Naive thymus-derived CD4-positive, alpha-beta T cell (primary cell): ENCODE measurements around the gene FYN. TPM values are rescaled to one million over a fixed set of nuclear protein-coding genes. Genes with fewer than 3 reads are reported as not detected.
A peak's percentile ranks its signal among the peaks of the same experiment; 100 is the strongest.

Experiments
- ATAC-seq: fragments of 150-1000 bp; cut with Tn5 transposase; 2 replicates; pipeline ENCODE4 v1.10.0; 2021; ENCODE audit warnings: mild to moderate bottlenecking, moderate library complexity
- CTCF ChIA-PET: fragments of 350-600 bp; sonication (Branson Sonifier 250); formaldehyde crosslinking; loops from one replicate; lab custom pipeline; 2021; ENCODE audit warnings: antibody characterized with exemption; lab: Charles Lee
- POLR2A ChIA-PET: fragments of 350-600 bp; sonication (Branson Sonifier 250); formaldehyde crosslinking; loops from one replicate; lab custom pipeline; 2021; ENCODE audit warnings: antibody characterized with exemption, inconsistent platforms; lab: Charles Lee
- DNase-seq, 9 donors: peaks; one replicate each; pipeline versions ENCODE4 v3.0.0 to v3.0.0-alpha.2; 2020 to 2022; ENCODE audit warnings: mixed read lengths in 1 of 9
- H3K27ac ChIP-seq: one replicate; pipeline ENCODE4 v1.7.0; 2013; ENCODE audit warnings: mild to moderate bottlenecking, low read depth, low read length, moderate library complexity
- H3K27me3 ChIP-seq, 2 donors: one replicate each; pipeline ENCODE4 v1.7.0; 2013; ENCODE audit warnings: low read length in 2 of 2, mild to moderate bottlenecking in 2 of 2, moderate library complexity in 2 of 2; ENCODE audit not compliant: control insufficient read depth in 2 of 2, insufficient read depth in 2 of 2
- H3K36me3 ChIP-seq, 3 experiments: 1 replicate in 2 of 3; 2 replicates in 1 of 3; pipeline ENCODE4 v1.7.0; 2013; ENCODE audit warnings: low read length in 3 of 3, mild to moderate bottlenecking in 3 of 3, moderate library complexity in 1 of 3; ENCODE audit not compliant: insufficient read depth in 3 of 3, control insufficient read depth in 2 of 3
- H3K4me1 ChIP-seq, 2 donors: one replicate each; pipeline ENCODE4 v1.7.0; 2013; ENCODE audit warnings: low read length in 2 of 2, mild to moderate bottlenecking in 2 of 2, moderate library complexity in 1 of 2; ENCODE audit not compliant: control insufficient read depth in 2 of 2, insufficient read depth in 2 of 2
- H3K4me3 ChIP-seq: 2 replicates; pipeline ENCODE4 v1.7.0; 2013; ENCODE audit warnings: mild to moderate bottlenecking, low read length
- H3K9me3 ChIP-seq, 3 experiments: 1 replicate in 2 of 3; 2 replicates in 1 of 3; pipeline ENCODE4 v1.7.0; 2013; ENCODE audit warnings: low read length in 3 of 3; ENCODE audit not compliant: control insufficient read depth in 2 of 3
- H3K27ac Mint-ChIP-seq, 9 donors: one replicate each; pipeline ENCODE4 v1.8.0; 2020 to 2022; ENCODE audit warnings: mixed read lengths in 9 of 9, mild to moderate bottlenecking in 8 of 9, moderate library complexity in 5 of 9, inconsistent platforms in 2 of 9
- H3K27me3 Mint-ChIP-seq, 5 donors: one replicate each; pipeline ENCODE4 v1.8.0; 2021 to 2022; ENCODE audit warnings: mixed read lengths in 5 of 5, mild to moderate bottlenecking in 1 of 5
- H3K36me3 Mint-ChIP-seq, 5 donors: one replicate each; pipeline ENCODE4 v1.8.0; 2020 to 2022; ENCODE audit warnings: mixed read lengths in 5 of 5, mild to moderate bottlenecking in 3 of 5, inconsistent platforms in 1 of 5
- H3K4me1 Mint-ChIP-seq, 7 donors: one replicate each; pipeline ENCODE4 v1.8.0; 2020 to 2022; ENCODE audit warnings: mixed read lengths in 7 of 7, mild to moderate bottlenecking in 3 of 7, inconsistent platforms in 1 of 7
- H3K4me3 Mint-ChIP-seq, 10 donors: one replicate each; pipeline ENCODE4 v1.8.0; 2020 to 2022; ENCODE audit warnings: mild to moderate bottlenecking in 10 of 10, mixed read lengths in 10 of 10, moderate library complexity in 6 of 10, inconsistent platforms in 2 of 10
- H3K9me3 Mint-ChIP-seq, 11 donors: one replicate each; pipeline ENCODE4 v1.8.0; 2020 to 2022; ENCODE audit warnings: mixed read lengths in 11 of 11, mild to moderate bottlenecking in 4 of 11, inconsistent platforms in 1 of 11, moderate library complexity in 1 of 11
- intact Hi-C, 2 donors: fragments of 100-400 bp; cut with micrococcal nuclease; formaldehyde crosslinking; loops; one replicate each; pipeline ENCODE4 v1.15.1; 2023
- polyA plus RNA-seq, 2 donors: library from polyadenylated mRNA; unstranded; fragments of 300-500 nt; fragmentation: Illumina TruSeq; gene quantifications; one replicate each; pipeline ENCODE4 v1.2.3, GENCODE V29; 2021
- total RNA-seq, 6 experiments: library from RNA in 5 of 6; stranded (reverse) in 5 of 6; gene quantifications; 1 replicate in 5 of 6; 2 replicates in 1 of 6; pipeline ENCODE4 v1.2.3 and lab custom pipeline; 2021 to 2026

Gene FYN
- total and polyA plus RNA-seq, 7 experiments from 2014 or later: 200 to 720 (median 430) TPM

GRCh38 chr6:111765763-111766162 lies 107.5 kb downstream of the FYN start:
- CTCF ChIA-PET: no interaction called here
- H3K4me1 ChIP-seq: peaks cover 93 to 98% of the 10 kb centered on the region in 2 donors

DNA sequence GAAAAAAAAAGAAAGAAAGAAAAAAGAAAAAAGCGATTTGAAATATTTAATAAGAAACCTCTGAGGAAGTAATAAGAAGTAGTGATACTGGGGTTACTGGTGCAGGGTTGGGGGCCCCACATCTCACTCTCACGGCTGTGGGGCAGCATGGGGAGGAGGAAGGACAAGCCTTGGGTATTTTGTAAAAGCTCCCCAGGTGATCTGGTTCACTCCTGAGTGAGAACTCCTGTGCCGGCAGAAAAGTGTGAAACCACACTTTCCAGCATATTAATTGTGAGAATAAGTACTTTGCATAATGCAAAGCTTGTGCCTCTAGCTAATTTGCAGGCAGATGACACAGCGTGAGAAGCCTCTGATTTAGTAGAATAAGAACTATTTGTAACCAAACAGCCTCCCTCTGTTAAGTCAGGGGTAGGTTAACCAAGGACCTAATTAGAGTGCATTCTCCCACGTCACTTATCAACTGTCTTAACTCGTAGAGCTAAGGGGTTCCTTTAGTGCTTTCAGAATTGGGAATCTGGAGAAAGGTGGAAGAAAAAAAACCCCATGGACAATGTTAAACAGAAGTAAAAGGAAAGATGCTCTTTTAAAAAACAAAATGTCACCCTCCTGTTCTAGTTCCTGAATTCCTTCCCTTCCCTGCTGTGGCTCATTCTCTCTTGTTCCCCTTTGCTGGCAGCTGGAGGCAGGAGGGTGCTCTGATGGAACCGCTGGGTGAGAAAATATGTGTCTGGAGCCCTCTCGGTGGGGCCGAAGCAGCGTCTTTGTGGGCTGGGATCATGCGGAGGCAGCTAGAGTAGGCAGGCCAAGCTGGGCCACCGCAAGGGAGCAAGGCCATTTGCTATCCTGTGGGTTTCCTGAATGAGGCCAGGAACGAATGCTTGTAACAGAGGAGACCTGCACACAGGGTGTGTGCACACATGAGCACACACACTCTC lies 108.7 kb downstream of the FYN start:
- POLR2A ChIA-PET: interaction anchor here (0.6 to 2.6 kb wide), 7 partner anchors 10 to 209 kb away, joined by 3 to 9 read pairs (median 4); no protein-coding TSS in a partner anchor
- DNase-seq: peak in 2 of 9 donors; percentile 48 to 63
- intact Hi-C loops: loop anchor here (1.0 to 5.0 kb wide), 4 partner anchors 14 to 323 kb away; partner anchors contain the start of genes FAM229B (in 1 of the 2) and TUBE1 (in 1 of the 2)

More at GRCh38 chr6:111765763-111766162, 107.5 kb downstream of the FYN start:
- peak overlapping the region; percentile 97 for H3K27ac ChIP-seq
- no peak for ATAC-seq
- no peaks in the 10 kb centered on the region for H3K27me3 ChIP-seq
- peak overlapping the region; percentile 8 for H3K4me3 ChIP-seq
- Mint-ChIP-seq H3K9me3 (peaks cover 0 to 11% (median 3%) of the 10 kb centered on the region in 11 donors), H3K27ac (peak overlapping the region; percentile 84 to 100 (median 98)), H3K4me3 (peak overlapping the region; percentile 24 to 94 (median 60)), H3K36me3 (peaks cover 8 to 38% (median 14%) of the 10 kb centered on the region in 5 donors), H3K4me1 (peaks cover 73 to 100% (median 97%) of the 10 kb centered on the region in 7 donors), H3K27me3 (no peaks in the 10 kb centered on the region)
- intact Hi-C loops: loop anchor here (2.0 kb wide), 3 partner anchors 15 to 73 kb away; no protein-coding TSS in a partner anchor
- POLR2A ChIA-PET: interaction anchor here (0.7 kb wide), 1 partner anchor 13 kb away, joined by 3 read pairs; no protein-coding TSS in a partner anchor
- peaks cover 0 to 3% (median 0%) of the 10 kb centered on the region in 3 experiments for H3K9me3 ChIP-seq
- no peak for DNase-seq
- peaks cover 0 to 3% (median 0%) of the 10 kb centered on the region in 3 experiments for H3K36me3 ChIP-seq

GRCh38 chr6:111763381-111763780 lies 109.9 kb downstream of the FYN start:
- Histone ChIP-seq H3K4me3 (peak overlapping the region; percentile 8), H3K36me3 (peaks cover 0 to 4% (median 0%) of the 10 kb centered on the region in 3 experiments), H3K4me1 (peaks cover 82 to 94% of the 10 kb centered on the region in 2 donors), H3K27me3 (no peaks in the 10 kb centered on the region), H3K27ac (peak overlapping the region; percentile 97), H3K9me3 (no peaks in the 10 kb centered on the region)
- Mint-ChIP-seq H3K36me3 (peaks cover 0 to 37% (median 9%) of the 10 kb centered on the region in 5 donors), H3K4me1 (peaks cover 78 to 100% (median 99%) of the 10 kb centered on the region in 7 donors), H3K27me3 (no peaks in the 10 kb centered on the region), H3K27ac (peak overlapping the region; percentile 94 to 100 (median 99)), H3K4me3 (peak overlapping the region in 8 of 10 donors; percentile 23 to 94 (median 53)), H3K9me3 (peaks cover 0 to 4% (median 0%) of the 10 kb centered on the region in 11 donors)
- no peak for ATAC-seq
- no peak for DNase-seq
- ChIA-PET CTCF (interaction anchor here (0.8 to 1.4 kb wide), 4 partner anchors 10 to 234 kb away, joined by 3 to 4 read pairs (median 4); no protein-coding TSS in a partner anchor), POLR2A (interaction anchor here (0.6 to 2.6 kb wide), 10 partner anchors 8 to 110 kb away, joined by 3 to 15 read pairs (median 4); partner anchors contain the start of gene FYN)
- intact Hi-C loops: loop anchor here in 1 of 2 donors (5.0 kb wide), 1 partner anchor 324 kb away; the partner anchor contains the start of genes FAM229B and TUBE1

More for the DNA sequence above, 108.7 kb downstream of the FYN start:
- peak overlapping the region; percentile 18 for H3K4me3 ChIP-seq
- Mint-ChIP-seq H3K4me1 (peaks cover 74 to 100% (median 99%) of the 10 kb centered on the region in 7 donors), H3K27me3 (no peaks in the 10 kb centered on the region), H3K27ac (peak overlapping the region; percentile 84 to 100 (median 98)), H3K36me3 (peaks cover 3 to 35% (median 5%) of the 10 kb centered on the region in 5 donors), H3K4me3 (peak overlapping the region; percentile 48 to 94 (median 69)), H3K9me3 (peaks cover 0 to 3% (median 0%) of the 10 kb centered on the region in 11 donors)
- peaks cover 0 to 4% (median 0%) of the 10 kb centered on the region in 3 experiments for H3K36me3 ChIP-seq
- CTCF ChIA-PET: interaction anchor here (1.1 to 1.4 kb wide), 3 partner anchors 10 to 54 kb away, joined by 3 to 4 read pairs (median 4); no protein-coding TSS in a partner anchor
- no peaks in the 10 kb centered on the region for H3K27me3 ChIP-seq
- peaks cover 90 to 93% of the 10 kb centered on the region in 2 donors for H3K4me1 ChIP-seq
- no peaks in the 10 kb centered on the region for H3K9me3 ChIP-seq
- H3K27ac ChIP-seq: peak overlapping the region; percentile 97
- ATAC-seq: peak; percentile 23

DNA sequence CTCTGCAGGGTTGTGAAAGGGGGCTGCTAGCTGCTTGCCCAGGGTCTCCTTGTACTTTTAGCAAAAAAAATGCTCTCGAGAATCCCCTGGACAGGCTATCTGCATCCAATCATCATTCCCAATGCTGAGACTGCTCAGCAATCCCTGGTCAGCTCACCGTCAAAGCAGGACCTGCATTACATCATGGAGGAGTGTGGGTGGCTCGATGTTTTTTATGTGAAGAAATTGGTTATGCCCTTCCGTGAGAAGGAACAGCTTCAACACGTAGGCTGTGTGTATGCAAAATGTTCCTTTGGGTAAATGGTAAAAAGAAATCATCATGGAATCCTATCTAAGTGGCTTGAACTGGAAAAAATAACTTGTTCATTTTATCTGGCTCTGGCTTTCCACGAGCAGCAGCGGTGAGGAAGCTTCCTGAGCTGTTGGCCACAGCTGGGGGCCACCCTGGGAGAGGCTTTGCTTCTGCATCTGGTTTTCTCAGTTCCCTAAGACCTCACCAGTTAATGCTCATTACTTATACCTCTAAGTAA lies 111.4 kb downstream of the FYN start:
- Mint-ChIP-seq H3K27ac (peak overlapping the region; percentile 94 to 100 (median 99)), H3K4me1 (peaks cover 69 to 100% (median 100%) of the 10 kb centered on the region in 7 donors), H3K27me3 (no peaks in the 10 kb centered on the region), H3K9me3 (peaks cover 0 to 6% (median 0%) of the 10 kb centered on the region in 11 donors), H3K36me3 (peaks cover 0 to 37% (median 9%) of the 10 kb centered on the region in 5 donors), H3K4me3 (peak overlapping the region; percentile 49 to 95 (median 86))
- H3K9me3 ChIP-seq: no peaks in the 10 kb centered on the region
- no peaks in the 10 kb centered on the region for H3K27me3 ChIP-seq
- ATAC-seq (no peak), DNase-seq (peak in 2 of 9 donors; percentile 53 to 61)
- peaks cover 73 to 93% of the 10 kb centered on the region in 2 donors for H3K4me1 ChIP-seq
- H3K4me3 ChIP-seq: peak overlapping the region; percentile 7
- H3K27ac ChIP-seq: peak overlapping the region; percentile 97
- POLR2A ChIA-PET: interaction anchor here (0.6 to 2.4 kb wide), 9 partner anchors 8 to 266 kb away, joined by 3 to 15 read pairs (median 4); no protein-coding TSS in a partner anchor
- intact Hi-C loops: loop anchor here (1.0 to 5.0 kb wide), 6 partner anchors 15 to 325 kb away; partner anchors contain the start of genes FAM229B (in 1 of the 2), FYN (in 1 of the 2) and TUBE1 (in 1 of the 2)
- H3K36me3 ChIP-seq: peaks cover 0 to 4% (median 0%) of the 10 kb centered on the region in 3 experiments
- CTCF ChIA-PET: interaction anchor here (1.2 to 1.7 kb wide), 2 partner anchors 9 to 52 kb away, joined by 3 to 5 read pairs; no protein-coding TSS in a partner anchor

DNA sequence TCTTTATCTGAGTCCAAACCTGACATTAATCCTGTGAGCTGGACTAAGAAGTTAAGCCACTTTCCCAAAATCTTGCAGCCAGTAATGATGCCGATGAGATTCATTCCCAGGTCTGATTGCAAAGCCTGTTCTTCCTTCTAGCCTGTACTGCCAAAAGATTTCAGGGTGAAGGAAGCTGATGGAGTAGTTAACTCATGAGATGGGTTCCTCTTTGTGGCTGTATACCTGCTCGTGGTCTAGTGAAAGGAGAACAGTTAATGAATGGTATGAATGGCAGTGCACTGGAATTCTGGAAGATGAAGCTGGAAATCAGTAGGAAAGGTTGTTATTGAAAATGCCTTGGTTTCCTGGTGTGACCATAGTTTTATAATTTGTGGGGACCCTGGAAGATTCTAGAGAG lies 112.0 kb downstream of the FYN start:
- intact Hi-C loops: loop anchor here (2.0 to 5.0 kb wide), 5 partner anchors 16 to 326 kb away; partner anchors contain the start of genes FAM229B (in 1 of the 2) and TUBE1 (in 1 of the 2)
- Histone ChIP-seq H3K36me3 (peaks cover 0 to 4% (median 0%) of the 10 kb centered on the region in 3 experiments), H3K4me3 (peak overlapping the region; percentile 59), H3K9me3 (no peaks in the 10 kb centered on the region), H3K27ac (peak overlapping the region; percentile 97), H3K27me3 (no peaks in the 10 kb centered on the region), H3K4me1 (peaks cover 71 to 92% of the 10 kb centered on the region in 2 donors)
- Mint-ChIP-seq H3K4me3 (peak overlapping the region; percentile 74 to 95 (median 86)), H3K27me3 (no peaks in the 10 kb centered on the region), H3K27ac (peak overlapping the region; percentile 94 to 100 (median 99)), H3K9me3 (peaks cover 0 to 6% (median 0%) of the 10 kb centered on the region in 11 donors), H3K4me1 (peaks cover 63 to 98% (median 95%) of the 10 kb centered on the region in 7 donors), H3K36me3 (peaks cover 0 to 34% (median 9%) of the 10 kb centered on the region in 5 donors)
- POLR2A ChIA-PET: interaction anchor here (1.2 to 2.2 kb wide), 5 partner anchors 10 to 267 kb away, joined by 3 to 15 read pairs (median 4); partner anchors contain the start of gene FYN
- ATAC-seq: no peak
- no peak for DNase-seq
- CTCF ChIA-PET: interaction anchor here (1.2 to 1.7 kb wide), 2 partner anchors 8 to 51 kb away, joined by 3 to 5 read pairs; no protein-coding TSS in a partner anchor
